NCI-H226 (cell line): ENCODE results near the gene NUDT3.
"Not testable (repeated sequence)": the region's sequence is repeated elsewhere in the genome, so short reads cannot be mapped to it uniquely, and the experiment has no call there.

Experiments
- DNase-seq: peaks from one replicate; pipeline ENCODE4 v3.0.0-alpha.2; 2015

The NUDT3 gene

DNA sequence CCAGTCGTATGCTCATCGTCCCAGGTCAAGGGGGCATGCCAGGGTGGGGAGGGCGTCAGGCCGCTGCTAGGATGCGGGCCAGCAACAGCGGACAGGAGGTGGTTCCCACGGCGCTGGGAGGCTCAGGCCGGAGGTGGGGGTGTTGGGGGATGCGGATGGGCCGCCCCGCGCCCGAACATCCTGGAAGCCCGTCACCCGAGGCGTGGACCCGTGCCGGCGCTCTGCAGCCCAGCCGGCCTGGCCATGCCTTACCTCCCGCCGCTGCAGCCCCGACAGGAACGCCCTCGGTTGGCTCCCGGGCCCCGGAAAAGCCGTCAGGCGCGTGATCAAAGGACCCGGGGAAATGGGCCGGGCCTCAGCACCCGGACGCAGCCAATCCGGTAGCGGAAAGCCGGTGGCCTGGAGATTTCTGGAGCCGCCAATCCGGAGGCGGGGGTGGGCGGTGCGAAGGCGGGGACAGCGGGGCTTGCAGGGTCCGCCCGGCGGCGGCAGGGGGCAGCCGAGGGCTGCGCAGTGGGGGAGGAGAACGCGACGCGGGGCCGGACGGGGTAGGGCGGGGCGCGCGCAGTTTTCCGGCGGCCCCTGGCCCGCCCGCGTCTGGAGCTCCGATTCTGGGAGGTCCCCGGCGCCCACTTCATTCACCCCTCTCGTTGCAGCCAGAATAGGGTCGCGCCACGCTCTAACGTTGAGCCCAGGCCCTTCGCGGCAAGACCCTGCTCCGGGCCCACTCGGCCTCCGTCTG is 143.6 kb downstream of the NUDT3 start, which contains the start of gene SMIM29:
SMIM29 (minus strand) TSS at position 280 of the 742 bp plus-strand sequence. CDS start 1,215 bp downstream, outside the sequence.
- DNase-seq = peak; percentile 93

DNA sequence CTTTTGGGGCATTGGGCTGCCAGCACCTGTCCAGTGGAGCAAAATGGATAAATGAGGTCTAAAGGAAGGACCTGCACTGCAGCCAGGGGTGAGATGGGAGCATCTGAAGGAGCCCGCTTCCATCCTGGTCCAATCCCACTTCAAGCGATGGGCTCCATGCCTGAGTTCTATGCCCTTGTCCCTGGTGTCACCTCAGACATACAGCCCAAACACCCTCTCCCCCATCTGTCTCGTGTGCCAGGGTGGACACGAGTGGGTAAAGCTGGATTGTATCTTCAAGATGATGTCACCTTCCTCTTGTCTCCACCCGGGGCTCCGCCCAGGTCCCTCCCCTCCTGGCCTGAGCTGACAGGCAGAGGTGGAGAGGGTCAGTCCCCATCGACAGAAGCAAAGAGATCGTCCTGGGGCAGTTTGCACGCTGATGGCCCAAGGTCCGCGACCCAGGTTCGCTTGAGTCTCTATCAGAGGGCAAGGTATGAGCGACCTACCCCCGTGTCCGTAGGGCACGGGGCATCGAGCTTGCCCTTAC is 144.2 kb downstream of the NUDT3 start:
- peak; percentile 39 for DNase-seq

- no peak for DNase-seq
These were observed 144.8 kb downstream of the NUDT3 start for GRCh38 chr6:34247481-34248197.

GRCh38 chr6:34246563-34247391 is 145.7 kb downstream of the NUDT3 start:
- peak; percentile 55 for DNase-seq

DNA sequence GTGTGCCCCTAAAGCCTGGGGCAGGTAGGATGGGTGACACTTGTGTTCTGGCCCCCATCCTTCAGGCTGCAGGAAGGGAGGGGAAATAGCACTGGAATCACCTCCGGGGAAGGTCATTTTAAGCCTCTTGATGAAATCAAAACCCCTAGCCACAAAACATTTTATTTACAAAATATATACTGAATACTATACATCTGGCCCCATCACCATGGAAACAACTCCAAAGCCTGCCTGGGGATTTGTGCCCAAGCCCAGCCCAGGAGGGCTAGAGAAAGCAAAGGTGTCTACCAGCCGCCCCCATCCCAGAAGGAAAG is 146.3 kb downstream of the NUDT3 start:
- DNase-seq = no peak

- DNase-seq = not testable (repeated sequence)
These were observed 146.7 kb downstream of the NUDT3 start for GRCh38 chr6:34245761-34246140.

DNA sequence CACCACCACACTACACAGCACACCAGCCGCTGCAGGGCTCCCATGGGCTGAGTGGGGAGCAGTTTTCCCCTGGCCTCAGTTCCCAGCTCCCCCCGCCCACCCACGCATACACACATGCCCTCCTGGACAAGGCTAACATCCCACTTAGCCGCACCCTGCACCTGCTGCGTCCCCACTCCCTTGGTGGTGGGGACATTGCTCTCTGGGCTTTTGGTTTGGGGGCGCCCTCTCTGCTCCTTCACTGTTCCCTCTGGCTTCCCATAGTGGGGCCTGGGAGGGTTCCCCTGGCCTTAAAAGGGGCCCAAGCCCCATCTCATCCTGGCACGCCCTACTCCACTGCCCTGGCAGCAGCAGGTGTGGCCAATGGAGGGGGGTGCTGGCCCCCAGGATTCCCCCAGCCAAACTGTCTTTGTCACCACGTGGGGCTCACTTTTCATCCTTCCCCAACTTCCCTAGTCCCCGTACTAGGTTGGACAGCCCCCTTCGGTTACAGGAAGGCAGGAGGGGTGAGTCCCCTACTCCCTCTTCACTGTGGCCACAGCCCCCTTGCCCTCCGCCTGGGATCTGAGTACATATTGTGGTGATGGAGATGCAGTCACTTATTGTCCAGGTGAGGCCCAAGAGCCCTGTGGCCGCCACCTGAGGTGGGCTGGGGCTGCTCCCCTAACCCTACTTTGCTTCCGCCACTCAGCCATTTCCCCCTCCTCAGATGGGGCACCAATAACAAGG is 147.3 kb downstream of the NUDT3 start:
- not testable (repeated sequence) for DNase-seq

- peak; percentile 96 for DNase-seq
These were observed 148.3 kb downstream of the NUDT3 start for GRCh38 chr6:34243901-34244884.

DNA sequence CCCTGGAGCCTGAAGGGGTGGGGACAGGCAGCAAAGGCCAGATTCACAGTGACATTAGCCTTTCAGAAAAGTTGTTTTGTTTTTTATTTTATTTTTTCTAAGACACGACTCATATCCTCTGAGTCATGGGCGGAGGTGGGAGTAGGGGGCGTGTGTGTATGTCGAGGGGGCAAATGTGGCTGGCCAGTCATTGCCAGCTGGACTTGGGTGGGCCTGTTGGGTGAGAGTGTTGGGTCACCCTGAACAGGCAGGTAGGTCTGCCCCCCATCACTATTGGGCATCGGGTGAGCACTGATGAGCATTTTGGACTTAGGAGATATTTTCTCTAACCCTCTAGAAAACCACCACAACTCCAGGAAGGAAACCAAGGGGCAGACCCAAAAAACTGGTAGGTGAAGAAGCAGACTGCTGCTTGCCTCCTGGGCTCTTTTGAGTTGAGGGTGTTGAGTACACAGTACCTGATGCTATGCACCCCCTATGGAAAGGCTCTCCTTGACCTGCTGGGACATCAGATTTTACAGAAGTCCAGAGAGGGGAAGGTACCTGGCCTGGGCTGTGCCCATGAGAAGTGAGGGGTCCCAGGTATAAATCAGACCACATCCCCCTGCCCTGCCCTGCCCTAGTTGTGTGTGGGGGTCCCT is 149.2 kb downstream of the NUDT3 start:
- DNase-seq = peak; percentile 50

DNA sequence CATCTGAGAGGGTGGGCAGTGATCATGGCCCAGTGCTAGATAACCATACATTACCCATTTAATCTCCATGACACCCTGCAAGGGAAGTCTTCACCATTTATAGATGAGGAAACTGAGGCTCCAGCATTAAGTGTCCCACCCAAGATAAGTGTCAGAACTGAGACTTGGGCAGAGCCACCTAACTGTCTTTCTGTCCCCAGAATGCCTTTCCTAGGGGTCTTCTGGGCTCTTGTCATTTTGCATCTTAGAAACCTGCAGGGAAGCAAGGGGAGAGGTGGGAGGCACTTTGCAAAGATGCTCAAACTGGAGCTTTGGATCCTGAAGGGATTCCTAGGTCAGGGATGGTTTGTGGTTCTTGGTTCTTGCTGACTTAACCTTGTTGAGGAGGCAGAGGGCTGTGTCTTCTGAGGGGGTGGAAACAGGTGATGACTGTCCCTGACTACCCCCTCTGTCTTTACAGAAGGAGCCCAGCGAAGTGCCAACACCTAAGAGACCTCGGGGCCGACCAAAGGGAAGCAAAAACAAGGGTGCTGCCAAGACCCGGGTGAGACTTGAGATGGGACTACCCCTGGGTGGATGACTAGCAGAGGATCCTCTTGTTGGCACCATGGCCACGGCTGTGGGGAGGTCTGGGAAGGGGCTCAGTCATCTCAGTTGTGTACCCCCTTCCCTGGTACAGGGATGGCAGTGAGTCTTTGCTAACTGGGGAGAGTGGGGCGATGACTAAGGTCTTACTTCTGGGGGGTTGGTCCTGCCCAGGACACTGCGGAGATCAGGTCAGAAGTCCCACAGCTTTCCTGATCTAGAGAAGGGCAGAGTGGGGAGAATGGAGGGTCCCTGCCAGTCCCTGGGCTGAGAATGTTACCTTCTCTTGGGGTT is 150.0 kb downstream of the NUDT3 start:
- DNase-seq = no peak

DNA sequence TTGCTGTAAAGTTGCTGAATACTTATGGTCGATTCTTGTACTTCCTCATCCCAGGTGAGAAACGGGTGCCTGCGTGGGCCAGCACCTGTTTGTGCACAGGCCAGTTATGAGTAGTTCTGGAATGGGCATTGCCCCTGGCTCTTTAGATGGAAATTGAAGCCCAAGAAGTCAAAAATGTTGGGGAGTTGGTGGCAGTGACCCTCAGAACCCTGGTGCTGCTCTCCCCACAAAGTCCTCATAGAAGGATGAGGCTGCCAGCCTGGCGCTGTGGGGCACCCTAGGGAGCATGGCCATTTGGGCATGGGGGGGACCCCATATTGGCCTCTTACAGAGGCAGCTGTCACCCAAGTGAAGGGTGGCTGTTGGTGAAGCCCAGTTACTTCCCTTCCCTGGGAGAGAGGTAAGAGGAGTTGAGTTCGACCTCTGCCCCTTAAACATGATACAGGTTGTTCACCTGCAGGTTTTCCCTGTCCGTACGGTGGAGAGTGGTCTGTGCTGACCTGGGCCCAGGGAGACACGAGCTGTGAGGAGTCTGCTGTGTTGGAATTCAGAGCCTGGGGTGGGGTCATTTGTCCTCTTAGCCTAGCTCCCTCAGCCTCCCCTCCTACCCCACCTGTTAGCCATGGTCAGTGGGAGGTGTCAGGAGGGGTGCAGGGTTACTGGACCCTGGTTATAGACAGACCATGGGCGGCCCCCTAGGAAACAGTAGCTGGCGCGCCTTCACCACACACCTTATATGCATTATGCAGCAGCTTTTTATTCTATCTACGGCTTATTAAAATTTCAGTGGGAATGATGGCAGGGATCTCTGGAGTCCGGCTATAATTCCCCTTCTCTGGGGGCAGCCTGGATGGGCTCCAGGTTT is 150.9 kb downstream of the NUDT3 start:
- DNase-seq = no peak

DNA sequence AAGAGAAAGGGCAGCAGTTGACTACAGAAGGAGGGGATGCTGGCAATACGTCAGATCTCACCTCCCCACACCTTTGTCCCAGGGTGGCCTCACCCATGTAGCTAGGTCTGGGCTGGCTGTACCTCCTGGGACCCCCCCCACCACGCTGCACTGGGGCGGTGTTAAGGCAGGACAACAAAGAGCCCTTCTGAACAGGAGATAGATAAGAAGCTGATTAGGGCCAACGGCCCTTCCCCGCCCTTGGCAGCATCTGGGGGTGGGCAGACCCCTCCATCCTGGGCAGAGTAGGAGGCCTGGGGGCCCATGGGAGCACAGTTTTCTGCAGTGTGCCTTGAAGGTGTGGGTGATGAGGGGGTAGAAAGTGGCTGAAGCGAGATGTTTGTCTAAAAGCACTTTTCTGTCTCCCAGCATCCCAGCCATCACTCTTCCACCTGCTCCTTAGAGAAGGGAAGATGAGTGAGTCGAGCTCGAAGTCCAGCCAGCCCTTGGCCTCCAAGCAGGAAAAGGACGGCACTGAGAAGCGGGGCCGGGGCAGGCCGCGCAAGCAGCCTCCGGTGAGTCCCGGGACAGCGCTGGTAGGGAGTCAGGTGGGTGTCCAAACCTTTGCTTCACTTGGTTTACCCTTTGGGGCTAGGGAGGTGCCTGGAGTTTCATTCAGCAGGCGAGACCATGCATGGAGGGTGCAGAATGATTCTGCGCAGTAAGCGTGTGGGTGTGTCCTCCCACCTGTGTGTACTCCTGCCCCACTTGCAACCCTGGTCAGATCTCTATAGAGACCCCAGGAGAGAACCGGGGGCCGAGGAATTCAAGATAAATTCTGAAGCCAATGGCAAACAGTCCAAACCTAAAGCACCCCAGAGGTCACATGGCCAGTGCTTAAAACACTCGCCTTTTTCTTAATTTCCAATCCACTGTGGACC is 151.9 kb downstream of the NUDT3 start:
- DNase-seq = no peak

- DNase-seq = no peak
These were observed 152.6 kb downstream of the NUDT3 start for GRCh38 chr6:34239893-34240292.

DNA sequence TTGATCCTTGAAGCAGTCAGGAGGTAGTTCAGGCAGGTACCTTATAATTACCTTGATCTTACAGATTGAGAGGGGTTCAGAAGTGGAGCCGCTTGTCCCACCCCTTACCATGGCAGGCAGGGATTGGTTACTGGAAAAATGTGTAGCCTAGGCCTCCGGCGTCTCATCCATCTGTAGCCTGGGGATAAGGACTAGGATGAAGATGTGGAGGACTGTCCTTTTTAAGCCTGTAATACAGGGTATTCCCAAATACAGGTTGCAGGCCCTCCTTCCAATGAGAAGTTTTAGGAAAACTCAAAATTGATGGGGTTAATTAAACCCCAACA is 153.0 kb downstream of the NUDT3 start:
- DNase-seq = no peak

DNA sequence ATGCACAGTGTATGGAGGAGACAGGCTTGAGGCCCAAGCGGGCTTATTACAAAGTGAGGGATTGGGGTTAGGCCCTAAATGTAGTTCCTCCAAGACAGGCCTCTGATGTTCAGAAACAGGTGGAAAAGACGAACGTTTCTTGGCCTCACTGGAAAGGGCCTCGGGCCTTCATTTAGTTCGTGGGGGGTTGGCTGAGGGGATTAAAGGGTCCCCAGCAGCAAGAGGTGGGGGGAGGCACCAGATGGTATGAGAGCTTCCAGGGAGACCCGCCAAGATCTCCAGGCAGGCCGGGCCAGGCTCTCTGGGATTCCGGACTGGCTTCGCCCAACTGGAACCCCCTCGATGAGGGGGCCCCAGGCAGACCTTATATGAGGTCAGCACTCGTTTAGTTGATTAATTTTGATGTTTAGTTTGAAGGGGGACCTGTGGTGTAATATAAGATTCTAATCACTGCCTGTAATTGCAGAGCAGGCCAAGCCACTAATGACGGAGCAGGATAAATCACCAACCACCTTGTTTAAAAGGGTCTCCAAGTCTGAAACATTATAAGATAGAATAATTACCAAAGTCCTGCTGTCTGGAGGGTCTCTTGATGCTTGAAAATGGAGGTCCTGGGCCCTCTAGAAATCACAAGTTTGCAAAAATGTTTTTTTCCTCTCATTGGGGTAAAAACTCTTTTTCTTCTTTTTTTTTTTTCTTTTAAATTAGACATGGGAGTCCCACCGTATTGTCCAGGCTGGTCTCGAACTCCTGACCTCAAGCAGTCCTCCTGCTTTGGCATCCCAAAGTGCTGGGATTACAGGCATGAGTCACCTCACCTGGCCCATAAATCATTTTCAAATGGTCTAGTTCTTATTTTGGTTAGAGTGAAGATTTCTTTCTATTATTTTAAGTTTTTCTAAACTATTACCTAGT is 153.6 kb downstream of the NUDT3 start:
- no peak for DNase-seq

DNA sequence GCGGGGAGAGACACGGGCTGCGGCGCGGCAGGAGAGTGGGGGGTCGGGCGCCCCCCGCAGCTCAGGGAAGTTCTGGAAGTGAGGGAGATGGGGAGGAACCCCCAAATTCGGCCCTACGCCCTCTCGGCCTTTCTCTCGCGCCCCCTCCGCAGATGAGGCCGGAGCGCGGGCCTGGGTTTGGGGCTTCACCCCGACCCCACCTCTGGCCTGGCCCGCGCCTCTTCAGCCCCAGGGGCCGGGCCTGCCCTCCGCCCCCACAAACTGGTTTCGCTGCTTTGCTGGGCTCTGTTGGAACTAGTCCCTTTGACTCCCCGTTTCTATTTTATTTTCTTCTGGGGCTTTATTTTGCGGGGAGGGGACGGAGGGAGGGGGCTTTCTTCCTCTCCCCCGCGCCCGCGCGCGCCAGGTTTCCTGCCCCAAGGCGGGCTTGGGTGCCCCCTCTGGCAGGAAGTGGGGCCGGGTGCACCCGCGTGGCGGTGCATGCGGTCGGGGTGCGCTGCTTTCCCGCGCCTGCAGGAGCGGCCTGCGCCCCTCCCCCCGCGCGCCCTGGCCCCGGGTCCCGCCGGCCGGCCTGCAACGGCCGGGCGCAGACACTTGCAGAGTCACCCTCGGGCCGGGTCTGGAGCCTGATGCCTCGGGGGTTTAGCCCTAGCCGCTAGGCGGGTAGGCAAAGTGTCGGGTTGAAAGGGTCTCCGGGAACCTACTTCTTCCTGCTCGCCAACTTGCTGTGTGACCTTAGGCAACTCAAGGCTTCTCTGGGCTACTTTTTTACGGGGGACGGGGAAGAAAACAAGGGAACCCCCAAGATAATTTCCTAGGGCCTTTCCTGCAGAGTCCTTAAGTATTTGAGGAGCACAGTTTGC is 154.5 kb downstream of the NUDT3 start:
- peak; percentile 51 for DNase-seq
